NT2/D1 (cell line): ENCODE data around the gene CREB1.

Experiments
- YY1 ChIP-seq: IDR thresholded peaks from 2 replicates; pipeline ENCODE4 v1.6.1; 2011; ENCODE audit not compliant: insufficient read length, insufficient read depth
- ZNF274 ChIP-seq: IDR thresholded peaks from 2 replicates; pipeline ENCODE4 v1.6.1; 2011; ENCODE audit warnings: mild to moderate bottlenecking, low read depth, low read length

DNA sequence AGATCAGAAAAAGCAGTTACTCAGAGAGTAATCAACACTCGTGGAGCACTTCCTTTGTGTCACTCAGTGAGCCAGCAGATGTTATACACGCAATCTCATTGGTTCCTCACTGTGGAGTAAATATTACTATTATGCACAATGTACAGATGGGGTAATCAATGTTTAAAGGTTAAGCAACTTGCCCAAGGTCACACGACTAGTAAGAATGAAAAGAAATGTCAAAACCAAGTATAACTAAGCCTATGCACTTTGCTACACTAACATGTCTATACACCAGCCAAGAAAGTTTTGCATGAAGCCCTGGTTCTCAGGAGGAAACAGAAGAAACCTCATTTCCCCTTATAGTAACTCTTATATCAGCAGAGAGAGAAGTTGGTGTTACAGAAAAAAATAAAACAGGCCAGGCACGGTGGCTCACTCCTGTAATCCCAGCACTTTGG, 90.0 kb downstream of the CREB1 start:
- TF ChIP-seq ZNF274 (no peak), YY1 (no peak)
